HL-60 (cell line): Measurements from ENCODE around the gene DNAJB6.

Experiments used
- GABPA ChIP-seq: IDR thresholded peaks from 2 replicates; pipeline ENCODE4 v1.6.1; 2012; ENCODE audit warnings: low read depth
- POLR2AphosphoS5 ChIP-seq: IDR thresholded peaks from 2 replicates; pipeline ENCODE4 v1.6.1; 2012; ENCODE audit warnings: low read depth
- TF ChIP-seq, protein P1 (sequence below): IDR thresholded peaks from one replicate; pipeline ENCODE4 v1.5.1; 2011; ENCODE audit warnings: low read length, control low read depth, inconsistent platforms; ENCODE audit not compliant: insufficient read depth
- TF ChIP-seq, protein P2 (sequence below): IDR thresholded peaks from 2 replicates; pipeline ENCODE4 v1.6.1; 2012; ENCODE audit warnings: low read depth; ENCODE audit not compliant: insufficient replicate concordance

DNA sequence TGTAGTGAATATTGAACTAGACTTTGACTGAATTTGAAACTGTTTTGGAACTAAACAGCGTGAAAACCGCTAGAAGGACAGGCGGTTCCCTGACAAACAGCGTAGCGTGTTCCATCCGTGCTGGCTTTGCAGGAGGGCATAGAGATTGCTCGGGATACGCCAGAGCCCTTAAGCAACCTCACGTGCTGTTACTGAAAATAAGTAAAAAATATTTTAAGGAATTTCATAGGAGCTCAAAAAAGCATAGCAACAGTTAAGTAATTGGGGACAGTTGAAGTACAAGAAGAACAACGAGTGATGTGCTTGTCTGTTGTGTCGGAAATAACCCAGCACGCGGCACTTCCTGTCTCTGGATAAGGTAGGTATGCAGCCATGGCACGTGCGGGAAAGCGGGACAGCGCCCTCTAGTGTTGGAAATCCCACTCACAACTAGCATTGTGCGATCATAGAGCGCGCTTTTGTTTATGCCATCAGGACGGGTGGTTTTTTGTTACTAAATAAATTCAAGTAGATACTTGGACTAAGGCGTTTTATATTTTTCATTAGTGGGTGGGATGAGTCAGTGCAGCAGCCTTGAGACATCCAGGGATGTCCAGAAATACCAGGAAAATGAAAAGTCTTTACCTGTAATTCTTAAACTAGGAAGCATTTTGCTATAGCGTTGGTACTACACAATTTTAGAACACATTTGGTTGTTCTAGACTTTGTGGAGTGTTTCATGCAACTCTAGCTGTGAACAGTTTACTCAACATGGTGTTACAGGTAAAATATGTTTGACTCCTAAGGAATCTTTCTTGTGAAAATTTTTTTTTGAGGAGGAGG is 50.4 kb downstream of the DNAJB6 start:
- TF ChIP-seq, protein P1, sequence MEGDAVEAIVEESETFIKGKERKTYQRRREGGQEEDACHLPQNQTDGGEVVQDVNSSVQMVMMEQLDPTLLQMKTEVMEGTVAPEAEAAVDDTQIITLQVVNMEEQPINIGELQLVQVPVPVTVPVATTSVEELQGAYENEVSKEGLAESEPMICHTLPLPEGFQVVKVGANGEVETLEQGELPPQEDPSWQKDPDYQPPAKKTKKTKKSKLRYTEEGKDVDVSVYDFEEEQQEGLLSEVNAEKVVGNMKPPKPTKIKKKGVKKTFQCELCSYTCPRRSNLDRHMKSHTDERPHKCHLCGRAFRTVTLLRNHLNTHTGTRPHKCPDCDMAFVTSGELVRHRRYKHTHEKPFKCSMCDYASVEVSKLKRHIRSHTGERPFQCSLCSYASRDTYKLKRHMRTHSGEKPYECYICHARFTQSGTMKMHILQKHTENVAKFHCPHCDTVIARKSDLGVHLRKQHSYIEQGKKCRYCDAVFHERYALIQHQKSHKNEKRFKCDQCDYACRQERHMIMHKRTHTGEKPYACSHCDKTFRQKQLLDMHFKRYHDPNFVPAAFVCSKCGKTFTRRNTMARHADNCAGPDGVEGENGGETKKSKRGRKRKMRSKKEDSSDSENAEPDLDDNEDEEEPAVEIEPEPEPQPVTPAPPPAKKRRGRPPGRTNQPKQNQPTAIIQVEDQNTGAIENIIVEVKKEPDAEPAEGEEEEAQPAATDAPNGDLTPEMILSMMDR, result peak; percentile 90
- no peak for TF ChIP-seq GABPA
- TF ChIP-seq POLR2AphosphoS5, result peak; percentile 63
- TF ChIP-seq, protein P2, sequence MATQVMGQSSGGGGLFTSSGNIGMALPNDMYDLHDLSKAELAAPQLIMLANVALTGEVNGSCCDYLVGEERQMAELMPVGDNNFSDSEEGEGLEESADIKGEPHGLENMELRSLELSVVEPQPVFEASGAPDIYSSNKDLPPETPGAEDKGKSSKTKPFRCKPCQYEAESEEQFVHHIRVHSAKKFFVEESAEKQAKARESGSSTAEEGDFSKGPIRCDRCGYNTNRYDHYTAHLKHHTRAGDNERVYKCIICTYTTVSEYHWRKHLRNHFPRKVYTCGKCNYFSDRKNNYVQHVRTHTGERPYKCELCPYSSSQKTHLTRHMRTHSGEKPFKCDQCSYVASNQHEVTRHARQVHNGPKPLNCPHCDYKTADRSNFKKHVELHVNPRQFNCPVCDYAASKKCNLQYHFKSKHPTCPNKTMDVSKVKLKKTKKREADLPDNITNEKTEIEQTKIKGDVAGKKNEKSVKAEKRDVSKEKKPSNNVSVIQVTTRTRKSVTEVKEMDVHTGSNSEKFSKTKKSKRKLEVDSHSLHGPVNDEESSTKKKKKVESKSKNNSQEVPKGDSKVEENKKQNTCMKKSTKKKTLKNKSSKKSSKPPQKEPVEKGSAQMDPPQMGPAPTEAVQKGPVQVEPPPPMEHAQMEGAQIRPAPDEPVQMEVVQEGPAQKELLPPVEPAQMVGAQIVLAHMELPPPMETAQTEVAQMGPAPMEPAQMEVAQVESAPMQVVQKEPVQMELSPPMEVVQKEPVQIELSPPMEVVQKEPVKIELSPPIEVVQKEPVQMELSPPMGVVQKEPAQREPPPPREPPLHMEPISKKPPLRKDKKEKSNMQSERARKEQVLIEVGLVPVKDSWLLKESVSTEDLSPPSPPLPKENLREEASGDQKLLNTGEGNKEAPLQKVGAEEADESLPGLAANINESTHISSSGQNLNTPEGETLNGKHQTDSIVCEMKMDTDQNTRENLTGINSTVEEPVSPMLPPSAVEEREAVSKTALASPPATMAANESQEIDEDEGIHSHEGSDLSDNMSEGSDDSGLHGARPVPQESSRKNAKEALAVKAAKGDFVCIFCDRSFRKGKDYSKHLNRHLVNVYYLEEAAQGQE, result no peak
